Sigmoid colon (tissue), 4 donors: ENCODE data around the gene ZNF462.

Source experiments
- CTCF ChIP-seq, 4 experiments: fragments of 450-650 bp in 3 of 4; fragments of 200-600 bp in 1 of 4; IDR thresholded peaks; one replicate each; pipeline ENCODE4 v1.5.1; 2016 to 2019; ENCODE audit warnings: antibody characterized with exemption in 4 of 4, mild to moderate bottlenecking in 3 of 4, moderate library complexity in 2 of 4
- EP300 ChIP-seq, 4 donors: sonication (generic); formaldehyde crosslinking; IDR thresholded peaks; one replicate each; pipeline ENCODE4 v1.6.1; 2017; ENCODE audit warnings: antibody characterized with exemption in 4 of 4
- POLR2A ChIP-seq, 2 donors: fragments of 450-650 bp; IDR thresholded peaks; one replicate each; pipeline ENCODE4 v1.6.1; 2016; ENCODE audit warnings: antibody characterized with exemption in 2 of 2, mild to moderate bottlenecking in 2 of 2, moderate library complexity in 2 of 2
- POLR2AphosphoS5 ChIP-seq, 4 donors: sonication (generic); formaldehyde crosslinking; IDR thresholded peaks; one replicate each; pipeline ENCODE4 v1.6.1; 2017; ENCODE audit warnings: antibody characterized with exemption in 4 of 4

DNA sequence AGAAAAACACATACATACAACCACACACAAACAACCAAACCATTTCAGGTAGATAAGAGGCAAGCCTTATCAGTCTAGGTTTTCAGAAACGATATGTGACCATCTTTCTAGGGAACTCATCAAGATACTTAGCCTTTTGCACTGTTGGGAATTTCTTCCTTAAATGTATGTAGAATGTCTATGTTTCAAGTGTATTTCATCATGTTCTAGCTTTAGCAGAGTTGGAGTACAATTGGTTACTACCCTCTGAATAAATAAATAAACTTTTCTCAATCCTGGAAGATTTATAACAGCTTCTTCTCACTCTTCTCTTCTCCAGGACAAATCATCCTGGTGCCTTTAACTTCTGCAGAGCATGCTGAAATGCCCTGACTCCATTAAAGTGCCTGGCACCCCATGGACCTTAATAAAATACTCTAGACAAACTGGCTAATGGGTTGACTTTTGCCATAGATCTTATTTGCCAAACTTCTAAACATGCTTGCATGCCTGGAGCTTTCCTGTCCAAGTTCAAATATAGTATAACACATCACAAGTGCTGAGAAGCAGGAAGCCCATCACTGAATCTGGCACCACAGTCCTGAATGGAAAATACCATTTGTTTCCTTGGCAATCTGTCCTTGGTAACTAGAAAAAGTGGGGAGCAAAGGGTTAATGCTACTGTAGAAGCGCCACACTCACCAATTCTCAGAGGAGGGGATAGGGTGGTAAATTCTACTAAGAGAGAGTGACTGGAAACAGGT is 33.1 kb upstream of the ZNF462 start:
- no peak for TF ChIP-seq CTCF (IDR thresholded peaks at IDR 0.05)
- TF ChIP-seq POLR2AphosphoS5 (IDR thresholded peaks at IDR 0.05), result peak in 3 of 4 donors; percentile 11 to 39 (median 15)
- no peak for TF ChIP-seq POLR2A (IDR thresholded peaks at IDR 0.05)
- TF ChIP-seq EP300 (IDR thresholded peaks at IDR 0.05), result no peak
